HG03066 (cell line): Measurements from ENCODE around the gene GMDS.
"Not testable (repeated sequence)": the region's sequence is repeated elsewhere in the genome, so short reads cannot be mapped to it uniquely, and the experiment has no call there.

Experiments
- ATAC-seq: cut with Tn5 transposase; IDR thresholded peaks from one replicate; pipeline ENCODE4 v1.9.1; 2021; ENCODE audit warnings: low read depth; ENCODE audit not compliant: unreplicated experiment

GMDS gene

DNA sequence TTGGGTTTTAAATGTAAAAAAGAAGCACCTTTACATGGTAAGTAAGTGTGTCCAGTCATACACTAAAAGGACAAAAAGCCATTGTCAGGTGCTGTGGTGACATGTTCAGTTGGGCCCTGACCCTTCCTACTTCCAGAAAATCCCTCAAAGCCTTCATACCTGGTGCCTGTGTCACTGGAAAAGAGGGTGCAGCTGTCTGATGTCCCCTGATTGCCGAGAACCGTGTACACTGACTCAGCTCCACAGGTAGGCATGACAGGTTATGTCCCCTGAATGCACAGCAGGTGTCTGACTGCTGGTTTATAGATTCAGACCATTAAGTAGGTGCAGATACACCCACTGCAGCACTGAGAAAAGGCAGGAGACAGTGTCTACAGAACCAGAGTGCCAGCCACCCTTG, 536.6 kb downstream of the GMDS start:
- no peak for ATAC-seq

DNA sequence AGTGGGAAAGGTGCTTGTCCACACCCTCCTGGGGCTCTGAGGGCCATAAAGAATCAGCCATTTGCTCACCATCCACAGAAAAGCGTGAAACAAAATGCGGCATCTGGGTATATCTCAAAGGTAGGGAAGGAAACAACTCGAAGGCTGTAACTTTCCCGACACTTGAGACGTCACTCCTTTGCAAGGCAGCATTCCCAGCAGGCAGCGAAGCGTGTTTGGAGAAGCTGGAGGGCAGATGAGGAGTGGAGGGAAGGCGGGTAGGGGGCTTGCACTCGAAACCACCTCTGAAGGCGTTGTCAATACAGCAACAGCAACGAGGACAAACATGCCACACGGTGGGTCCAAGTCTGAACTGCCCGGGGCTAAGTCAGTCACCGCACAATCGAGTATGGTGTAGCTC, 537.3 kb downstream of the GMDS start:
- no peak for ATAC-seq

DNA sequence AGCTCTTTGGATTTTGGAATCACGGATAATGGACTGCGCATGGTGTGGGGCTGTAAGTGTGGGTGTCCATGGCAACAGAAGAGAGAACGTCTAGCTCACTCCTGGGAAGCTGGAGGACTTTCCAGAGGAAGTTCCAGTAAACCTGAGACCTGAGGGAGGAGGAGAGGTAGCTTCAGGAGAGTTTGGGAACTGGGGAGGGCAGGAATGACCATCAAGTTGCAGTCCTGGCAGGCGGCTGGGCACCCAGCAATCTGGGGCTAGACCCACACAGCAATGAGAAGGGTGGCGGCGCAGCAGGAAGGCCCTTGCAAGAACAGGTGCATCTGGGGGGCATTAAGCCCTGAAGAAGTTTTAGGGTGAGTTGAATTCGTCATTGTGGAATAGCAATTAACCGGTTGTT, 539.8 kb downstream of the GMDS start:
- ATAC-seq = no peak

DNA sequence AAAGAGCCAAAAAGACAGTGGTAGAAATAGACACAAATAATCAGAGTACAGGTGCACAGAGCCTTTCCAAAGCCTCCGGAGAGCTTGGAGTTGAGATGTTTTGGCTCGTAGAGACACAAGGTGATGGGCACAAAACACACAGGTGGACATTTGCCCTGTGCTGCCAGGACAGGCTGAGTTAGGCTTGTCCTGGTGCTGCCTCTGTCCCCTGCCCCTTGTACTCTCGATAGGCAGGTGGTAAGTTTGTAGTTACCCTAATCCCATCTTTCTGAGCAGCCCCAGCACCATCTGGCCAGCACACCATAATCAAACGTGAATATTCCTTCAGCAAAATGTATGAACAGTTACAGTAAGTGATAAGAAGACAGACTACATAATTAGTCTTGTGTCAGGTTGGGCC, 540.2 kb downstream of the GMDS start:
- ATAC-seq = no peak

DNA sequence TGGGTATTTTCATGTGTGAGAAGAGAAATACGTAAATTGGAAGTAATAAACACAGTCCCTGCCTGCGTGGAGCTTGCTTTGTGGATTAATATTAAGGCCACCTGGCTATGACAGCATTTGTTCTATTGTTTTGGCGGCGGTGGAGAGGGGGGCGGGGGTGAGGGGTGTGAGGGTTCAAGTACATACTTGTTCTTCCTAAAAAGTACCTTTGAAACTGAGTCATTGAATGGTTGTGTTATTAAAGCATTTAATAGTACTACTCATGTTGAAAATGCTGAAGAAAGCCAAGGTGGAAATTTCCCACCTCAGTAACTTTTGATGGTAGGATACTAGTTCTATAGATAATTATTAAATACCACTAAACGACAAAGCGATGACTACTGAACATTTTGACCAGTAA, 540.7 kb downstream of the GMDS start:
- ATAC-seq = no peak

DNA sequence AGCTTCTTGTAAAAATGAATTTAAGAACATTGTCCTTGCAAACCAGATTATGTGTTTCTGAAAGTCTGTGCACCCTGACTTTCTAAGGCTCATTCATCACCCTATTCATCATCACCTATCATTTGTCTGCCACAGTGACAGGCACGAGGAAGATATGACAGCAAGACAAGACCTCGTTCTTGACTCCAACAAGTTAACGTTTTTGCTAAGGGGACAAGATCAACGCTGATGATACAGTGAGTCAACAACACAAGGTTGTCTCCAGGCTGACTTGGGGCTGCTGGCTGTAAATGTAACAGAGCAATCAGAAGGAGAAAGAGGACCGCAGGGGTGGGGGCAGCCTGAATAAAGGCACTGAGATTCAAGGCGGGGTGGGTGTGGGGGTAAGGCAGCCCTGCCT, 541.5 kb downstream of the GMDS start:
- no peak for ATAC-seq

DNA sequence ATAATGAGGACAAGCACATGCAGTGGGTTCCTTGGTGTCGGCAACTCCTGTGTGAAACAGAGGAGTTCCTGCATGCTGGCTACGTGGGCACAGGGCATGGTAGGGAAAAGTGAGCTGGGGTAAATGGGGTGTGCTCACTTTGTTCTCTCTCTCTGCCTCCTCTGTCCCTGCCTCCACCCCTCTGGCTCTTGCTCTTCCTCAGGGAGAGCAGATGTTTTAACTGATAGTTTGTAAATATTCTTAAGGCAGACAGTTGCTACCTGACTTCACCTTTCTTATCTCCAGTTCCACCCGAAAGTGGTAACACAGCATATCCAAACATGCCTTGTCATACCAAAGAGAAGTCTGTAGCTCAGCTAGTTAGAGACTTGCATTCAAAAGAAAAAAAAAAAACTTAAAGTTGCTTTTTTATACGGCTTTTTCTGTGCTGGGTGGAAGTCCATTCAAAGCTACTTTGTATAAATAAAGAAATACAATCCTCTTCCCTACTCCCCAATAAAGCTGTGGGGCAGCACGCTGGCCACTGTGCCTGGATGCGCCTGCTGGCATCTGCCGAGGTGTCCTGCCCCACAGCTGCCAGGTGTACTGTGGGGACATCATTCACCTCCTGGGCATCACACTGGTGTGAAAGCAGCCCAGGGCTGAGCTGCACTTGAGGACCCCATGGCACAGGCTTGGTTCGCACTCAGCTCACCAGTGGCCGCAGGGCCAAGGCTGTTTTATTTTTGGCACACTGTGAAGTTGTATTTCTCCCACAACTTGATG, 542.1 kb downstream of the GMDS start:
- no peak for ATAC-seq

DNA sequence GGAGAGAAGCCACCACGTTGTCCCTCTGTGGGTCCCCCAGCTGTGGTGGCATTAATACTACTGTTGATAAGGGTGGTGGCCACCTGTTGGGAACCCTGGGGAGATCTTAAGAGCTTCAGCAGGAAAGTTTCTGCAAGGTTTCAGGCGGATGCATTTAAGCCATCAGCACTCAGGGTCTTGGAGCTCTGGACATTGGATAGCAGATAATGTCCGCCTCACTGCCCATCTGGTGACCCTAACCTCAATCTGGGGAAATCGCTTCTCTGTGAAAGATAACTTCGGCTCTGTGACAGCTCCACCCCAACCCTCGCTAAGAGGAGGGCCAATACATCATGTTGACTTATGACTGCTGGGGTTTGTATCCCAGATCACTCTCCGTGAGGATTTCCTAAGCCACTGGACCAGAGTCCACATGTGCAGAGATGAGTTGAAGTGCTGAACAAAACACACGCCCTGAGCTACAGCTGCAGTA, 542.8 kb downstream of the GMDS start:
- no peak for ATAC-seq

DNA sequence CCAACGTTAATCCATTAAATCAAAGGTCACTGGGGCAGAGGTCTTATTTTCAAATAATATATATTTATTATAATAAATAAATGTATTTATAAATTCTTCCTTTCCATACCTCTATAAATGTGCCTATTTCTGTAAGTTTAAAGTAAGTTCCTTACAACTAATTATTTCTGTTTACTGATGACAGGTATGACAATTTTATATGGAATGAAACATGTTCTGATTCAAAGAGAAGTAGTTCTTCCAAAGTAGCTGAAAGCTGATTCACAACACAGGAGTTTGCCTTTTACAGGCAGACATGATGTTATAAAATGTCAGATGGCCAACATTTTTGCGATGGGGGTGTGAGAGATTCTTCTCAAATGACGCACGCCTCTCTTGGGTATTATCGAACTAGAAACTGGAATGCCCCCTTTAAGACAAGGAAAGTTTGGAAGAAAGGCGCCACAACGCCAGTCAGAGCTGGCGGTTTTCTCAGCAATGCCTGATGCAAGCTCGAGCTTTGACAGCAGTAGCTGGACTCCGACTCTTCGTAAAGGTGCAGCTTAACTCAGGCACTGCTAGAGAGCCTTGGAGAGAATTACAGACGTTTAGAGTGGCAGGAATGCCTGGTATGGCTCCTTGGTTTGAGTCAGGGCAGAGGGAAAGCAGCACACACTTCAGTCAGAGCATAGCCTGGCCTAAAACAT, 543.6 kb downstream of the GMDS start:
- ATAC-seq = no peak

DNA sequence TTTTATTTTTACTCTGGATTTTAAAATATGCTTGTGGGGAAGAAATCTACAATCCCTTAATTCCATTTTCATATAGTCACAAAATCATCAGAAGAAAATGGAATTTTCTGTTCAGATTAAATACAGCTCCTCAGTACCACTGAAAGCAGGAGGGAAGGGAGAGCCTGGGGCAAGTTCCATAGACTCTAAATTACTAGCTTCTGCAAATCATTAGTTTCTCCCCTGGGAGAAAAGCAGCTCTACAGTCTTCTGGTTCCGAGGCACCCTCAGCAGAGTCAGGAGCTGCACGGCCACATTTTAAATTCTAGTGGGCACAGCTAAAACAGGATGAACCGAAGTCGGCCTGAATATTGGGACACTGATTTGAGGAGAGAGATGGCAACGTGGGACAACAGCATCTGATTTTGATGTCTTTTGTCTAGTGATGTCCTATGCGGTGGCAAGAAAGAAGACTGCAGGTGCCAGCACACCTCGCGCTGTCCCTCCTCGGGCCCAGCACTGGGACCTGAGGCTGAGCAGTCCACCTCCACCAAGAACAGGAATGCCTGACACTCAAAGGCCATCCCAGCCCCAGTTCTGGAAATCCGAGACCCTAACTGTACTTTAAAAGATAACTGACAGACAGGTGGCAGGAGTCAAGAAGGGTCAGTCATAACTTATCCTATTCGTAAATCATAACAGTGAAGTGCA, 545.0 kb downstream of the GMDS start:
- no peak for ATAC-seq

DNA sequence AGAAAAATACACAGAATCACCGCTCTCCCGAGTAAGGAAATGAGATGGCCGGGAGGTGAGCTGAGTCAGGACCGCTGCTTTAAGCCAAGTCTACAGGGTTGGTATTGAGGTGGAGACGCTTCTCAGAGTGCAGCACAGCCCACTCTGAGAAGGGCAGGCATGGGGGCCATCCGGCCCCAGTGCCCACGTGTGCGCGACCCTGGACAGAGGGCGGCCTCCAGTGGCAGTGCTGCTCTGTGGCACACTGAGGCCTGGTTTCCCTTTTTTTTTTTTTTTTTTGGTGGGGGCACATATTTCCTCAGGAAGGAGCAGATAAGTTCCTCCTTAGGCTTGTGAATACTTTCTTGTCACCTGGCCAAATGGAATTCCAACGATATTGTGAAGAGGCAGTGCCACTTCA, 546.9 kb downstream of the GMDS start:
- no peak for ATAC-seq

DNA sequence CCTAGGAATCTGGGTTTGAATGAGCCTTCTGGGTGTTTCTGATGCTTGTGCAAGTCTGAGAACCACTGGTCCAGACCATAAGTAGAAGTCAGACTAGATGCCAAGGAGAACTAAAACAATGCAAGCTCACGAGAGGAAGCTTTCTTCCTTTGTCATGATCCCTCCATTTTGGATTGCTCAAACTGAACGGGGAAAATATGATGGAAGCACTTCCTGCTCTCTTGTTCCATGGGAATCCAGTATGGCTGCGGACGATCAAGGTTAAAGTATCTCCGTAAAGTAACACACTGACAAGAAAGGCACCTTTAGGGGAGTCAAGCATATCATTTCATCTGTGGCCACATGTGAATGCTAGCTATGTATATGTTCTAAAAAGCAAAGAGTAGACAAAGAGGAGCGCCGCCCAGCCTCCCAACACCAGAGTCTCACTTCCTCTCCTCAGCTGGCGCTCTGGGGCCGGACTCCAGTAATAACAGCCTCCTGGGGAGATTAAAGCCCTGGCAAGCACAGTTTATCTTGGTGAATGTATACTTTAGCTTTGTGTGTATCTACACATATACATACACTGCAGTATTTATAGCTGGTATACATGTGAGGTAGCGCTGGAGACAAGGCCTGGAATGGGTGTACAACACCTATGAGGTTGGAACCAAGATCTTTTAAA, 547.6 kb downstream of the GMDS start:
- ATAC-seq = no peak

DNA sequence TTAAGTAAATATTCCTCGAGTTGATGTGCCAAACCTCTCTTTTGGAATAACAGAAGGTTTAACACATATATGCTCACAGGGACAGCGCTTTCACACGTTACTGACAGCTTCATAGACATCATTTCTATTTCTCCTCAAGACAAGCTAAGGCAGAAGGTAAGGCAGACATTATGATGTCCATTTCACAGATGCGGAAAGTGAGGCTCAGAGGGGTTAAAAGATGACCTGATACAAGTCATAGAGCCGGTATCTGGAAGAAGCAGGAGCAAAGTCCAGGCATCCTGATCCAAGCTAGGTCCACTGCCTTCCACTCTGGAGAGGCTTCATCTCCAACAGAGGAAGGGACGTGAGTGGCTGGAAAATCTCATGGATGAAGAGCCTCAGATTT, 548.9 kb downstream of the GMDS start:
- ATAC-seq = no peak

DNA sequence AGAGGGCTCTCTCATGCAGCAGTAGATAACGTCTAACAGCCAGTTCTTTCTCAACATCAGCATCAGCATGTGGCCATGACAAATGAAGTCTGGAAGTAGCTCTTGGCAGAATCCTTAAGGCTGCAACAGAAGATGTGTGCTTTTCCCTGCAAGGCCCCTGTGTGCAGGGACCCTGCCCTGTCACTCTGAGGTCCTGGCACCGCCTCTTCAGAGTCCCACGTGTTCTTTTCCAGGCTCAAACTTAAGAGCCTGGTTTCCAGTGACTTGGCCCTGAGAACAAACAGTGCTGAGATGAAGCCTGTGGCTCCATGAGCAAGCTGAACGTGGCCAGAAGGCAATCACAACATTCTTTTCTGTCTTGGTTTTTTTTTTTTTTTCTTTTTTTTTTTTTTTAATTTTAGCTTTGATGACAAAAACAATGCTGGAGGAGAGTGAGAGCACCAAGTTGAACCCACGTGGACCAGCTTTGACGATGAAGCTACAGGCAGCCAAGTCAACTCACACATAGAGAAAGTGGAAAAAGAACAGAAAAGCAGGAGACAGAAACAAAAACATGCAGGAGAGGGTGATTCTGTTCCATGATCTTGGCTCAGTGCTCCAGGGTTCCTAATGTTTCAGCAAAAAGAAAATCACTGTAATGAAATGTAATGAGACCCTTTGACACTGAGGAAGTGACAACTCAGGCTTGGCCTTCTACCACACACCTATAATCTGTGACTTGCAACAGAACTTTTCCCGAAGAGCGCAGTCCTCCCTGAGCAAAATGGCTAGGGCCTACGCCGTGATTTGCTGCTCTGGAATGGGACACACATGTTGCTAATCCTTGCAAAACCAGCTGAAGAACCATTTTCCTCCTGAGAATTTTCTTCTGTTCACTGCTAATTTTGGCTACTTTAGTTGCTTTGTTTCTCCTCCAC, 549.6 kb downstream of the GMDS start:
- no peak for ATAC-seq

DNA sequence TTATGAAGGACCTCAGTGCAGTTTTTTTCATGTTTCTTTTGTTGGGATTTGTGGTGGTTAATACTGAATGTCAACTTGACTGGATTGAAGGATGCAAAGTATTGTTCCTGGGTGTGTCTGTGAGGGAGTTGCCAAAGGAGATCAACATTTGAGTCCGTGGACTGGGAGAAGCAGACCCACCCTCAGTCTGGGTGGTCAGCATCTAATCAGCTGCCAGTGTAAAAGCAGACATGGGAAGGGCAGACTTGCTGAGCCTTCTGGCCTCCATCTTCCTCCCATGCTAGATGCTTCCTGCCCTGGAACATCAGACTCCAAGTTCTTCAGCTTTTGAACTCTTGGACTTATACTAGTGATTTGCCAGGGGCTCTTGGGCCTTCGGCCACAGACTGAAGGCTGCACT, 553.6 kb downstream of the GMDS start:
- ATAC-seq = not testable (repeated sequence)

DNA sequence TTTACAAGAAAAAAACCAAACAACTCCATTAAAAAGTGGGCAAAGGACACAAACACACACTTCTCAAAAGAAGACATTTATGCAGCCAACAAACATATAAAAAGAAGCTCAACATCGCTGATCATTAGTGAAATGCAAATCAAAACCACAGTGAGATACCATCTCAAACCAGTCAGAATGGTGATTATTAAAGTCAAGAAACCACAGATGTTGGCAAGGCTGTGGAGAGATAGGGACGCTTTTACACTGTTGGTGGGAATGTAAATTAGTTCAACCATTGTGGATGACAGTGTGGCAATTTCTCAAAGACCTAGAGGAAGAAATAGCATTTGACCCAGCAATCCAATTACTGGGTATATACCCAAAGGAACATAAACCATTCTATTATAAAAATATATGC, 554.7 kb downstream of the GMDS start:
- not testable (repeated sequence) for ATAC-seq

DNA sequence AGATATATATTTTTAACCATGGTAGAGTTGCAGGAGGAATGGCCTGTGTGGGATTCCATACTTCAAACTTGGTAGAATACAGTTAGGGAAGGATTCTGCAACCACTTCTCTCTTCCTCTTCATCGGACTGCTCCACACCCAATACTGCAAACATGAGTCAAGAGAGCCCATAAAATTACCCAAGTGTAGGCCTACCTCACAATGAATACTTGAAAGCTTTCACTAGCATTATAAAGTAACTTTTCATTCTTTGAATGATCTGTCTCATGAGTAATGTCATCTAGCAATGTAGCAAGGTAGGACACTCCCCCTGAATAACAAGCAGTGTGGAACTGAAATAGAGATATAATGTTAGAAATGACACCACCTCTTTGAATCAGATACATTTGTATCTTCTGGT, 556.3 kb downstream of the GMDS start:
- ATAC-seq = no peak

DNA sequence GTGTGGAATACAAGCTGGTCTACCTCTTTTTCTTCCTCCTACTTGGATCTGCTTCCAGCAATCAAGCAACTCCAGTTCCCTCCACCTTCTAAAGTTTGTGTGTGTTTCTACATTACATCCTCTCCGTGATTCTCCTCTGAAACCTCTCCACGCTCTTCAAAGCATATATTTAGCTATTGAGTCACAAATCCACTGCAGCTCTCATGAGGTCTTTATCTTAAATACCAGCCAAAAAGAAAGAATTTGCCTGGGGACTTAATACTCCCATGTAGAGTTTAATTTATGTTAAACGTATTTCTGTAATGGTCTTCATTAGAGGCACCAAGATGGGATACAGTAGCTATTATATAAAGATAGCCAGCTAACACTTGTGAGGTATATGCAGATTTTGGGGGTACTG, 557.0 kb downstream of the GMDS start:
- no peak for ATAC-seq

DNA sequence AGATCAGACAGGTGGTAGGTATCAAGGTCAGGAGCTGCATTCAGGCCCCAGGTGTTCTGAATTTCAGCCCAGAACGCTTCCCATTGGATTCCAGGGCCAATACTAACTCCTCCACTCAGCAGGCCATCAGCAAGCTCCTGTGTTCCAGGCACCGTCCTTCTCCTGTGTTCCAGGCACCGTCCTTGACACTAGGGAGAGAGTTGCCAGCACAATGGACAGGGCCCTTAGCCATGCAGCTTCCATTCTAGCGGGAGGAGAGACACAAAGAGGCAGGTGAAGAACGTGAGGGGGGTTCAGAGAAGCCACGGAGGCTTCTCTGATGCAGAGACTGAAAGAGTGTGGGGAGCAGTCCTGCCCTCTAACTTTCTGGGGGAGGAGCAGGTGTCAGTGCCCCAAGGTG, 558.0 kb downstream of the GMDS start:
- no peak for ATAC-seq
